Hematopoietic multipotent progenitor cell treated with erythropoietin and hydrocortisone succinate and interleukin-3 and kit ligand, for 8 days (in vitro differentiated cells): ENCODE measurements around the gene OOSP2.

Source experiments
- DNase-seq: peaks from one replicate; pipeline ENCODE4 v3.0.0-alpha.2; 2015

Gene OOSP2

DNA sequence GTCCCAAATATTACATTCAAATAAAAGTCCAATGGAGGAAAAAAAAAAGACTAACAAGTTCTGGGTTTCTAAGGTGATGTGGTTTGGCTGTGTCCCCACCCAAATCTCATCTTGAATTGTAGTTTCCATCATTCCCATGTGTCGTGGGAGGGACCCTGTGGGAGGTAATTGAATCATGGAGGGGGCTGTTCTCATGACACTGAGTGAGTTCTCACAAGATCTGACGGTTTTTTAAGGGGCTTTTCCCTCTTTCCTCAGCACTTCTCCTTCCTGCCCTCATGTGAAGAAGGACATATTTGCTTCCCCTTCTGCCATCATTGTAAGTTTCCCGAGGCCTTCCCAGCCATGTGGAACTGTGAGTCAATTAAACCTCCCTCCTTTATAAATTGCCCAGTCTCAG, 40.3 kb downstream of the OOSP2 start:
- no peak for DNase-seq

DNA sequence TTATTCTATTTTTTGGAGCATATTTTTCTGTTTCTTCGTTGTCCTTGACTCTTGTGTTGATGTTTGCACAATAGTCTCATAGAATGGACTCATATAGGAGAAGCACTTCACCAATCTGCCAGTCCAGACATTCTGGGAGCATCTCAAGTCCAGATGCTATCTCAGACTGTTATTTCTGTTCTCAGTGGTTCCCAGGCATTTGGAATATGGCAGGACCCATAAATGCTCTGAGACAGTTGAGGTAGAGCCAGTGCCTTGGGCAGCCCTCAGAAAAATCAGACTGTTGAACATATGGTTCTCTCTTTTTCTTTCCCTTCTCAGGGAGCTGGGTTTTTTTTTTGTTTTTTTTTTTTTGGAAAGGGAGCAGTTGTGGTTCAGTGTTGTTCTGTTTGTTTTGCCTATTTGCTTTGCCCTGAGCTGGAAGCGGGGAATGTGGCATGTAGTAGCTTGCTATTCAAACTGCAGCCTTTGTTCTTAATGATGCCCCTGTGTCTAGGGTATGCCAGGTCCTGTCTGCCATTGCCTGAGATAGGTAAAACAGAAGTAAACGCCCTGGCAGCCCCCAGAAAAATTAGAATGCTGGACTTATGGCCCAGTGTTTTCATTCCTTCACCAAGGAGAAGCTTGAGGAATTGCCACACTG, 44.5 kb downstream of the OOSP2 start:
- no peak for DNase-seq

DNA sequence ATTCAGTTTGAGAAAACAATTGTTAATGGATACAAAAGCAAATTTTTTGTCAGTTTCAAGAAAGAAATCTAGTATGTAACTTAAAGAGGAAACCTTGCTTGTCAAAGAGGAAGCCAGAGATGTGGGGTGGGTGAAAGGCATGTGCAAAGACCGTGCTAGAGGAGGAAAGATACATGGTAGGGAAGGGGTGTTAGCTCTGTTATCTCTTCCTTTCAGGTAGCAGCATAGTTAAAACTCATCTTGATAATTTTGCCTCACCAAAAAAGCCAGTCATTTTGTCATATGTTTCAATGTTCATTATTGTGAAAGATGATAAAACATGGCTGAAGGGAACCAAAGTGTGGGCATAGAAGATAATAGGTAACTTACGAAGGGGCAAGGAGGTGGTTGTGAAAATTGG, 45.7 kb downstream of the OOSP2 start:
- DNase-seq, result peak; percentile 17

GRCh38 chr11:60087239-60087638, 47.0 kb downstream of the OOSP2 start:
- no peak for DNase-seq

GRCh38 chr11:60088364-60088763, 48.2 kb downstream of the OOSP2 start, which contains the start of gene MS4A2:
Gene MS4A2 (plus strand): TSS chr11:60088664. CDS start chr11:60088766, 102 bp downstream.
- no peak for DNase-seq

DNA sequence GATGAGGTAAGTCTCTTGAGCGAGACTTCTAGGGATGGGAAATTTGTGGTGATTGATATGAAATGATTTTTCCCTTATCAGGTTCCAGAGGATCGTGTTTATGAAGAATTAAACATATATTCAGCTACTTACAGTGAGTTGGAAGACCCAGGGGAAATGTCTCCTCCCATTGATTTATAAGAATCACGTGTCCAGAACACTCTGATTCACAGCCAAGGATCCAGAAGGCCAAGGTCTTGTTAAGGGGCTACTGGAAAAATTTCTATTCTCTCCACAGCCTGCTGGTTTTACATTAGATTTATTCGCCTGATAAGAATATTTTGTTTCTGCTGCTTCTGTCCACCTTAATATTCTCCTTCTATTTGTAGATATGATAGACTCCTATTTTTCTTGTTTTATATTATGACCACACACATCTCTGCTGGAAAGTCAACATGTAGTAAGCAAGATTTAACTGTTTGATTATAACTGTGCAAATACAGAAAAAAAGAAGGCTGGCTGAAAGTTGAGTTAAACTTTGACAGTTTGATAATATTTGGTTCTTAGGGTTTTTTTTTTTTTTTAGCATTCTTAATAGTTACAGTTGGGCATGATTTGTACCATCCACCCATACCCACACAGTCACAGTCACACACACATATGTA, 55.4 kb downstream of the OOSP2 start:
- no peak for DNase-seq

- DNase-seq, result no peak
These were observed 57.0 kb downstream of the OOSP2 start for GRCh38 chr11:60097189-60097588.
